HG03469 (cell line): ENCODE data around the gene CDRT15.
"Not testable (repeated sequence)": the region's sequence is repeated elsewhere in the genome, so short reads cannot be mapped to it uniquely, and the experiment has no call there.

Experiments used
- ATAC-seq: cut with Tn5 transposase; IDR thresholded peaks from one replicate; pipeline ENCODE4 v1.9.1; 2021; ENCODE audit warnings: mild to moderate bottlenecking, moderate library complexity, moderate number of reproducible peaks; ENCODE audit not compliant: unreplicated experiment

The CDRT15 gene

DNA sequence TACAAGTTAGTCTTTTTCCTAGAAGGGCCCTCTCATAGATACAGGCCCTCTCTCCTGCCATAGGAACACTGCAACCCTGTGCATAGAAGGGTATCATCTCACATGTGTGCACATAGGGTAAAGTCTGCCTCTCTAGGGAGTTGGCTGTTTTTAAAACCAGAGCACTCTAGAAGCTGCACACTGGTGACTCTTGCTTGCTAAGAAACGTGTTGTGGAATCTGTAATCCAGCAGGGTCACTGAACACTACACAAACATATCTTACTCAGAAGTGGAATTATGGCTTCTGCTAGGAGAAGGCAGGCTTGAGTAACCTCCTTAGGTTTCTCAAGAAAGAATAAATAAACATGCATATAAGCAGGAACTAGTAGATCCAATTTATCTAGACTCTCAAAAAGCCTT is 45.9 kb downstream of the CDRT15 start:
- ATAC-seq = not testable (repeated sequence)

DNA sequence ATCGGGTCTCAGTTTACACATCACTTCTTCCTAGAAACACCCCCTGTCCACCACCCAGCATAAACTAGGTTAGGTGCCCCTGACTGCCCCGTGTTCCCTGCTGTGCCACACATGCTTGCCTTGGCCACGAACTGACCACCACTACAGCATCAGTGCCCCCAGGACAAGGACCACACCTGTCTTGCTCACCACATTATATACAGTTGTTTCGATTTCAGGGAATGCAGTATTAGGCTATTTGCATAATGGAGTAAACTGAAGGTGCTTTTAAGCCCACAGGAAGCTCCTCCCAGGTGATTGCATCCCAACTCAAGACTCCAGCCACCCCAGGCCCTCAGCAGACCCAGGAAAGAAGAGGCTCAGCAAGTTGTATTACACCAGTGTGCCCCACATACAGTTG is 50.2 kb downstream of the CDRT15 start:
- ATAC-seq = not testable (repeated sequence)
